Measurements from ENCODE around the gene MAS1. TPM values are rescaled to one million over a fixed set of nuclear protein-coding genes. Genes with fewer than 3 reads are reported as not detected.

MAS1 gene
- total and polyA plus RNA-seq, 2 experiments from 2014 or later: 0.03 TPM; not detected in 1

DNA sequence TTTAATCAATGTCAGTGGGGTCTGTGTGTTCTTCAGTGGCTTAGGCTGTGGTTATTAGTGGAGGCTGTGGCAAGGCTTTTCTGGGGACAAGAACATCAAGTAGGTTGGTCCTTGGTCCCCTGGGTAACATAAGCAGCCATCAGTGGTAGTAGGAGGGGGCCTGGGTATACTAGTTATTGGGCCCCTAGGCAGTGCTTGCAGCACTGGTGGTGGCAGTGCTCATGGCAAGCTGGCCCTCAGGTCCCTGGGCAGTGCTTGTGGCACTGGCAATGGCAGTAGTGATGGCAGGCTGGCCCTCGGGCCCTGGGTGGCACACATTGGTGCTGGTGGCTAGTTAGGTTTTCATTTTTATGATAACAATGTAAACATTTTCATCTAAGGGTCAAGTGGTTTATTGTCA, 32.5 kb upstream of the MAS1 start:
- Histone ChIP-seq H3F3A (replicated peaks; ENCODE audit: low read depth) (no peaks in the 10 kb centered on the region), H3K27ac (ENCODE audit: low read depth) (no peak overlapping the region), H3K79me2 (replicated peaks; ENCODE audit: insufficient read depth) (no peaks in the 10 kb centered on the region), H3K9me2 (ENCODE audit: insufficient read depth) (no peaks in the 10 kb centered on the region), H3K36me3 (ENCODE audit: insufficient read depth) (no peaks in the 10 kb centered on the region), H3K4me1 (ENCODE audit: insufficient read depth) (no peaks in the 10 kb centered on the region), H2AFZ (no peak overlapping the region), H3K27me3 (ENCODE audit: insufficient read depth) (no peaks in the 10 kb centered on the region), H3K4me2 (no peak overlapping the region), H4K20me1 (replicated peaks; ENCODE audit: insufficient read depth) (no peaks in the 10 kb centered on the region), H3K4me3 (no peak overlapping the region)
- Mint-ChIP-seq H3K9me3 (no peaks in the 10 kb centered on the region), H3K27ac (no peak overlapping the region), H3K27me3 (ENCODE audit: insufficient read depth, low read depth, poor library complexity) (no peaks in the 10 kb centered on the region), H3K36me3 (ENCODE audit: low read depth) (no peaks in the 10 kb centered on the region), H3K4me1 (no peaks in the 10 kb centered on the region), H3K4me3 (no peak overlapping the region)
- no peak for DNase-seq (ENCODE audit: low spot score)
- TF ChIP-seq ZNF462 (CRISPR knock-in tag; IDR thresholded peaks at IDR 0.05): no peak
- no peak for ATAC-seq

DNA sequence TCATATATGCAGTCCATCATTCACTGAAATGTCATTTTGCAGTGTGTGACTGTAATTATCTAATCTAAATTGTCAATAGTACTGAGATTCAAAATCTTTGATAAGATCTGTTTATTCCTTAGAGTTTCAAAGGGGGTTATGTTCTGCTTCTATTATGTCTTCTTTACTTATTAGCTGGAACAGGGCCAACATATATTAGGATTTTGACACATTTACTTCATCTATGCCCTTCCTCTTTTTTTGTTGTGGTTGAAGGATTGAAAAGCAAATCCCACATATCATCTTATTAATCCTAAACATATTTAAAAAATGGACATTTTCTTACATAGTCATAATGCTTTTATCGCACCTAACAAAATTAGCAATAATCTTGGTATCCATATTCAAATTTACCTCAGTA, 30.3 kb upstream of the MAS1 start:
- H3K27ac ChIP-seq (ENCODE audit: low read depth): no peak overlapping the region
- DNase-seq (ENCODE audit: low spot score): no peak
- peaks cover 2% of the 10 kb centered on the region for H3K27me3 Mint-ChIP-seq (ENCODE audit: insufficient read depth, low read depth, poor library complexity)
- no peaks in the 10 kb centered on the region for H3K36me3 Mint-ChIP-seq (ENCODE audit: low read depth)
- no peaks in the 10 kb centered on the region for H3F3A ChIP-seq (replicated peaks; ENCODE audit: low read depth)
- no peak overlapping the region for H3K4me2 ChIP-seq
- H3K4me1 Mint-ChIP-seq: no peaks in the 10 kb centered on the region
- H3K4me1 ChIP-seq (ENCODE audit: insufficient read depth): no peaks in the 10 kb centered on the region
- H3K79me2 ChIP-seq (replicated peaks; ENCODE audit: insufficient read depth): no peaks in the 10 kb centered on the region
- H3K4me3 ChIP-seq: no peak overlapping the region
- H2AFZ ChIP-seq: no peak overlapping the region
- no peaks in the 10 kb centered on the region for H3K9me2 ChIP-seq (ENCODE audit: insufficient read depth)
- no peaks in the 10 kb centered on the region for H4K20me1 ChIP-seq (replicated peaks; ENCODE audit: insufficient read depth)
- H3K27ac Mint-ChIP-seq: no peak overlapping the region
- H3K36me3 ChIP-seq (ENCODE audit: insufficient read depth): no peaks in the 10 kb centered on the region
- no peaks in the 10 kb centered on the region for H3K27me3 ChIP-seq (ENCODE audit: insufficient read depth)
- ATAC-seq: no peak
- H3K9me3 Mint-ChIP-seq: no peaks in the 10 kb centered on the region
- no peak overlapping the region for H3K4me3 Mint-ChIP-seq
- no peak for TF ChIP-seq REST (IDR thresholded peaks at IDR 0.05; ENCODE audit: unreplicated experiment)
- no peak for TF ChIP-seq ZNF462 (CRISPR knock-in tag; IDR thresholded peaks at IDR 0.05)
